ENCODE measurements around the gene TBC1D5. TPM values are rescaled to one million over a fixed set of nuclear protein-coding genes. Genes with fewer than 3 reads are reported as not detected.

The TBC1D5 gene
- total RNA-seq, 1 experiment from 2014 or later = 59.4 TPM

DNA sequence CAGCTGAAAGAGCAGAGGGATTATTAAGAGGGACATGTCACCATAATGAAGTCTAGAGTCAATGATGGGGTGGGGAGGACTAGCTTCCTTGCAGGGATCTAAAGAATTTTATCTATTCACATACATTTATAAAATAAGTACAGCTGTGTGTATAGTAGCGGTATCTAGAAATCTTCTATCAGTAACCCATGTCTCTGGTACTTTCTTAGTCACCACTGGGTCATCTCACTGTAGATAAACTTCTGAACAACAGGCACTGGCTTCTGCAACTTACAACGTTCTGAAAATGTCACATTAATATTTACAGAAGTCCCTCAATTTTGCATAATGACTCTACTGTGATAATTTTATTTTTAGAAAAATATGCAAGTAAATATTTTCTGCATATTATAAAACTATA lies 401.7 kb downstream of the TBC1D5 start:
- Histone ChIP-seq H3K36me3 (no peaks in the 10 kb centered on the region), H3K27ac (no peak overlapping the region), H3K4me3 (no peak overlapping the region), H3K9me3 (replicated peaks) (no peaks in the 10 kb centered on the region), H3K27me3 (no peaks in the 10 kb centered on the region), H3K4me1 (no peaks in the 10 kb centered on the region)
- no peak for DNase-seq

DNA sequence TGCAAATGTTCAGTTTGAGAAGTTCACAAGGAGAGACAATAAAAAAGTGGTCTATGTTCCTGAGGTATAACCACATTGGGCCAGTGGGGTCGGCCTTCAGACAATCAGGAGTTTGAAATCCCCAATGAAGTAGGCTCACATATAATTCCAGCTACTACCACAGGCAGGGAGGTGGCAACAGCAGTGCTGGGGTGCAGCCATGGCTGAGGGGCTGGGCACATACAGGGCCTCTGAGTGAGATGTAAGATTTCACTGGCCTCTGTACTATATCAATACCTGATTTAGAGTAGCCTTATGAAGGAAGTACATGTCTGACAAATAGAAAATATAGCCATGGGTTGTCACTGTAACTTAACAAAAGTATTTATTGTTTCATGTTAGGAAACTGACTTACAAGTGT lies 402.2 kb downstream of the TBC1D5 start:
- no peaks in the 10 kb centered on the region for H3K27me3 ChIP-seq
- H3K36me3 ChIP-seq = no peaks in the 10 kb centered on the region
- H3K4me3 ChIP-seq = no peak overlapping the region
- H3K4me1 ChIP-seq = no peaks in the 10 kb centered on the region
- no peaks in the 10 kb centered on the region for H3K9me3 ChIP-seq (replicated peaks)
- DNase-seq = no peak
- H3K27ac ChIP-seq = no peak overlapping the region

- Histone ChIP-seq H3K36me3 (no peaks in the 10 kb centered on the region), H3K4me1 (no peaks in the 10 kb centered on the region), H3K9me3 (replicated peaks) (no peaks in the 10 kb centered on the region), H3K27ac (no peak overlapping the region), H3K4me3 (no peak overlapping the region), H3K27me3 (no peaks in the 10 kb centered on the region)
- DNase-seq = no peak
These were observed 403.3 kb downstream of the TBC1D5 start for GRCh38 chr3:17339132-17339575.

DNA sequence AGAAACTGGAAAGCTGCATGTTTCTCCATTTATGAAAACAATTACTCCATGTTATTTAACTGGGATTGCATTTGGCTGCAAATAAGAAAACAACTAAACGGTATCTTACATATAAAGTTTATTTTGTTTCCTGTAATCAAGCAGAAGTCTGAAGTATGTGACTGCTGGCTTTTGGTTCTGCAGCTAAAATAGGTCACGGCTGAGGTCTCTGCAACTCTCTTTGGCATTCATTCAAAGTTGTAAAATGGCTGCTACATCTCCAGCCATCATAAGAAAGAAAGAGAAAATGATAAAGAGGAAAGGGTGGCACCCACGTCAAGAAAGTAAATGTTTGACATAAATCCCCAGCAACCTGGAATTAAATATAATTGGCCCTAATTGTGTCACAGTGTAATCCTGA lies 406.1 kb downstream of the TBC1D5 start:
- Histone ChIP-seq H3K9me3 (replicated peaks) (no peaks in the 10 kb centered on the region), H3K27me3 (no peaks in the 10 kb centered on the region), H3K4me3 (no peak overlapping the region), H3K4me1 (no peaks in the 10 kb centered on the region), H3K36me3 (no peaks in the 10 kb centered on the region), H3K27ac (no peak overlapping the region)
- no peak for DNase-seq

DNA sequence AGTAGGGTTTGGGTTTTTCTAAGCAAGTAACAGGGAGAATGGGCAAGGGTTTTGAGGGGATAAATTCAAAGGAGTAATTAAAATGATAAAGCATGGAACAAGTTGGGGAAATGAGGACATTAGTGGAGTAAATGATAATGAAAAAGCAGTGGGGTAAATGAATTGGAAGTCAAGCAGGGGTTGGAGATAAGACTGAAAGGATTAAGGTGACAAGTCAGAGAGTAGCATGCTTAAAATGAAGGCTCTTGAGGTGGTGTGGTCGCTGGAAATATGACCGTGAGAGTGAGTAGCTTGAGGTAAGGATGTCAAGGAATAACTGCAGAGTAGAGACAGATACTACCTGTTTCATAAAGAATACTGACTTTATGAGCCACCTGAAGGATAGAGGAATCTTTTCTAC lies 408.5 kb downstream of the TBC1D5 start:
- H3K4me3 ChIP-seq = no peak overlapping the region
- no peaks in the 10 kb centered on the region for H3K9me3 ChIP-seq (replicated peaks)
- no peaks in the 10 kb centered on the region for H3K36me3 ChIP-seq
- no peak for DNase-seq
- no peaks in the 10 kb centered on the region for H3K27me3 ChIP-seq
- no peak overlapping the region for H3K27ac ChIP-seq
- no peaks in the 10 kb centered on the region for H3K4me1 ChIP-seq

DNA sequence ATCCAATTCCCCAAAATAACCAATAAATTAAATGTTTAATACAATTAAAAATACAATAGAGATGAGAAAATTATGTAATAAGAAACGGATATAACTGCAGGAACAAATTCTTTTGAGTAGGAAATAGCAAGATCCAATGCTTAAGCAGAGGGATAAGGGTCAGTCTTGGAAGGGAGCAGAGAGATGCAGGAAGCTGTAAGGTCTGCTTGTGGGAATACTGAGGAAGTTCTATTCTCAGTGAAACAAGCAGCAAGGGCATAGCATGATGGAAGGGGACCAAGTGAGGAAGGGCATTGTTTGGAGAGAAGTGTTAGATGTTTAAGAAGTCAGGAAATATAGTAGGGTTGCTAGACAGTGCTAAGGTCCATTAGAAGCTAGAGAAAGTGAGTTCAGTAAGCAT lies 409.0 kb downstream of the TBC1D5 start:
- Histone ChIP-seq H3K9me3 (replicated peaks) (no peaks in the 10 kb centered on the region), H3K36me3 (no peaks in the 10 kb centered on the region)
- no peak for DNase-seq

DNA sequence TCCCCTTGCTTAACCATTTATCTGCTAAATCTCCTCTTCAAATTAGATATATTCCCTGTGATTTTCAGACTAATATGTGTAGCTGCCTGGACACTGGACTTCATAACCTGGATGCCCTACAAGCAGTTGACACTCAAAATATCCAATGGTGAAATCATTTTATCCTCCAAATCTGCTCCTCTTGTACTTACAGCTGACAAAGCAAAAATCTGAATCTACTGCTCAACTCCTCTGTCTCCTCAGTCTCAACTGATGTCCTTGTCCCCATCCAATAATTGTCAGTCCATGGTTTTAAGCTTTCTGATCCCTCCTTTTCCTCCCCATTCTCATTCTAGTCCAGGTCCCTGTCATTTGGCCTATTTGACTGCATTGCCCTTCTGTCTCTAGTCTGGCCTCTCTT lies 411.8 kb downstream of the TBC1D5 start:
- Histone ChIP-seq H3K4me1 (no peaks in the 10 kb centered on the region), H3K9me3 (replicated peaks) (no peaks in the 10 kb centered on the region), H3K27me3 (no peaks in the 10 kb centered on the region), H3K4me3 (no peak overlapping the region), H3K27ac (no peak overlapping the region), H3K36me3 (no peaks in the 10 kb centered on the region)
- no peak for DNase-seq

More for the DNA sequence above, 409.0 kb downstream of the TBC1D5 start:
- no peaks in the 10 kb centered on the region for H3K27me3 ChIP-seq
- no peaks in the 10 kb centered on the region for H3K4me1 ChIP-seq
- no peak overlapping the region for H3K4me3 ChIP-seq
- no peak overlapping the region for H3K27ac ChIP-seq

GRCh38 chr3:17329927-17330326 lies 412.5 kb downstream of the TBC1D5 start:
- Histone ChIP-seq H3K27me3 (no peaks in the 10 kb centered on the region), H3K9me3 (replicated peaks) (no peaks in the 10 kb centered on the region), H3K4me3 (no peak overlapping the region), H3K4me1 (no peaks in the 10 kb centered on the region), H3K36me3 (no peaks in the 10 kb centered on the region), H3K27ac (no peak overlapping the region)
- DNase-seq = no peak

DNA sequence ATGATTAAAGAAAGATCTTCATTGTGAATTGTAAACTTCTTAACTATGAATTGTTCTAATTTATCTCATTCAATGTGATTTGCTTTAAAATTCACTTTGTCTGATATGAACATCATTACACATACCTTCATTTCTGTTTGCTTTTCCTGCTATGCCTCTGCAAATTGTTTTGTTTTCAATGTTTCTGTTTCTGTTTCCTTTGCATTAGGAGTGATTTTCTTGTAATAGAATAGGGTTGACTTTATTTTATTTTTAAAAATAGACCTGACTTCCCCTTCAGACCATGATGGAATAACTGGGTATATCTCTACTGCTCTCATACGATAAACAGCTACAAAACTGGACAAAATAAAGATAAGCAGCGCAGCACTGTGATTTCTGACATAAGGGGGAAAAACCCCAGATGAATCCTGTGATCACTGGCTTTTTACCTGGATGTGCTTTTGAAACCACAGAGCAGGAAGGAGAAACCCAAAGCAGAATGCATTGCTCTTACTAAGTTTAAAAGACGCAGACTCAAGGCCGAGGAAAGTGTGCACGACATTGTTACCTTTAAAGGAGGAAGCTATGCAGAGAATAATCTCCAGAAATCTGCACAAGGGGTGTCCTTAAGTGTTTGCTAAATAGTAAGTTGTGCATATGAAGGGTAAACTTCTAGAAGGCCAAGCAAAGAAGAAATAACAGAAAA lies 420.2 kb downstream of the TBC1D5 start:
- Histone ChIP-seq H3K36me3 (no peaks in the 10 kb centered on the region), H3K4me1 (no peaks in the 10 kb centered on the region), H3K27me3 (no peaks in the 10 kb centered on the region), H3K9me3 (replicated peaks) (no peaks in the 10 kb centered on the region), H3K27ac (no peak overlapping the region), H3K4me3 (no peak overlapping the region)
- DNase-seq = no peak

DNA sequence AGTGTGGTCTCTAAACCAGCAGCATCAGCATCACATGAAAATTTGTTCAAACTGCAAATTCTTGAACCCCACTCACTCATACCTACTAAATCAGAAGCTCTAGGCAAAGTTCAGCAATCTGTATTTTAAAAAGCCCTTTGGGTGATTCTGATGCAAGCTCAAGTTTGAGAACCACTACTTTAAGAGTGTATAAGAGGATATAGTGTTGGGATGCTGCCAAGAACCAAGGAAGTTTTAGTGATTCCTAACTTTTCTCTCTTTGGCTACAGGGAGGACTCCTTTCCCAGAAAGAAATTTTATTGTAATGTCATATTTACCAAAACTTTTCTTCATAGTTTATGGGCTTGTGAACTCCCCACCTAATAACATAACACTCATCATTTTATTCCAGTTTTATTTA lies 422.2 kb downstream of the TBC1D5 start:
- Histone ChIP-seq H3K4me3 (no peak overlapping the region), H3K27me3 (no peaks in the 10 kb centered on the region), H3K36me3 (no peaks in the 10 kb centered on the region), H3K27ac (no peak overlapping the region), H3K9me3 (replicated peaks) (no peaks in the 10 kb centered on the region), H3K4me1 (no peaks in the 10 kb centered on the region)
- DNase-seq = no peak

DNA sequence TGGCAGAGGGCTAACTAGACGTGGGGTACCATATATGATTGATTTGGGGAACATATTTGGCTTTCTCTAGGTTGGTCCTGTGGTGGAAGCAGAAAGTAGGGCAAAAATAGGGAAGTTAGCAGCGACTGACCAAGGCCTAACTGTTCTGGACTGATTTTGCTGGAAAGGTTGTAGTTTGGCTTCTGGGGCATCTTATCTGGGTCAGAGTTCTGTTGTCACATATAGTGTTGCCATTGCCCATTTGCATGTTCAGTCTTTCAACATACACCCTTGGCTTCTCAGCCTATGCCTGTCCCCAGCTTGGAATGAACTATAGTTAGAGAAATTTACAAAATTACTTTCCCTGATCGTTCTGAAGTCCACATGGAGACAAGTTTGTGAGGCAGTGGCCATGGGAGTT lies 426.5 kb downstream of the TBC1D5 start:
- H3K9me3 ChIP-seq (replicated peaks) = no peaks in the 10 kb centered on the region
- H3K36me3 ChIP-seq = no peaks in the 10 kb centered on the region
- H3K4me1 ChIP-seq = no peaks in the 10 kb centered on the region
- H3K27ac ChIP-seq = no peak overlapping the region
- no peaks in the 10 kb centered on the region for H3K27me3 ChIP-seq
- no peak for DNase-seq
- H3K4me3 ChIP-seq = no peak overlapping the region

GRCh38 chr3:17314171-17314570 lies 428.3 kb downstream of the TBC1D5 start:
- no peaks in the 10 kb centered on the region for H3K4me1 ChIP-seq
- no peaks in the 10 kb centered on the region for H3K27me3 ChIP-seq
- H3K36me3 ChIP-seq = no peaks in the 10 kb centered on the region
- DNase-seq = no peak
- H3K27ac ChIP-seq = no peak overlapping the region
- no peaks in the 10 kb centered on the region for H3K9me3 ChIP-seq (replicated peaks)
- H3K4me3 ChIP-seq = no peak overlapping the region

DNA sequence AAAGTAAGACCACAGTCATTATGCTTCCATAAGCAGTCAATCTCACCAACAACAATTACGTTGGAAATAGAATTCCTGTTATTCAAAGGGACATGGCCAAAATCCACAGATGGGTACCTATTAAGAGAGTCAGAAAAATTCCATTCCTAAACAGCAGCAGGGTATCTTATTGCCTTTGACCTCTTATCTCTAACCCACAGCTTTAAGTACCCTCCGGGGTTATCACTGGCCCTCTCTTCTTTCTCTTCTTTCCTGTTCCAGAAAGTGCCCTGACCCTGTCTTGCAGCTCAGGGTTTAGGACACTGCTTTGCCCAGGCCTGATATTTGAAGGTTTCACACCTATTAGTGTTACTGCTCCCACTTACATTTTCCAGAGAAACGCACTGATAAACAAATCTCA lies 428.7 kb downstream of the TBC1D5 start:
- no peaks in the 10 kb centered on the region for H3K36me3 ChIP-seq
- no peak overlapping the region for H3K27ac ChIP-seq
- no peaks in the 10 kb centered on the region for H3K9me3 ChIP-seq (replicated peaks)
- no peaks in the 10 kb centered on the region for H3K27me3 ChIP-seq
- no peak overlapping the region for H3K4me3 ChIP-seq
- DNase-seq = no peak
- H3K4me1 ChIP-seq = no peaks in the 10 kb centered on the region

- Histone ChIP-seq H3K4me3 (no peak overlapping the region), H3K27me3 (no peaks in the 10 kb centered on the region), H3K4me1 (no peaks in the 10 kb centered on the region), H3K36me3 (no peaks in the 10 kb centered on the region), H3K9me3 (replicated peaks) (no peaks in the 10 kb centered on the region), H3K27ac (no peak overlapping the region)
- DNase-seq = no peak
These were observed 431.4 kb downstream of the TBC1D5 start for GRCh38 chr3:17310983-17311382.

- Histone ChIP-seq H3K9me3 (replicated peaks) (no peaks in the 10 kb centered on the region), H3K4me3 (no peak overlapping the region), H3K27ac (no peak overlapping the region), H3K4me1 (no peaks in the 10 kb centered on the region), H3K27me3 (no peaks in the 10 kb centered on the region), H3K36me3 (no peaks in the 10 kb centered on the region)
- no peak for DNase-seq
These were observed 434.5 kb downstream of the TBC1D5 start for GRCh38 chr3:17307887-17308286.

- Histone ChIP-seq H3K4me3 (no peak overlapping the region), H3K4me1 (no peaks in the 10 kb centered on the region), H3K27ac (no peak overlapping the region), H3K36me3 (no peaks in the 10 kb centered on the region), H3K27me3 (no peaks in the 10 kb centered on the region), H3K9me3 (replicated peaks) (no peaks in the 10 kb centered on the region)
- no peak for DNase-seq
These were observed 434.9 kb downstream of the TBC1D5 start for GRCh38 chr3:17307482-17307881.

Data from SJCRH30 (cell line).